ENCODE data around the gene KRTAP19-2. TPM values are rescaled to one million over a fixed set of nuclear protein-coding genes. Genes with fewer than 3 reads are reported as not detected.

The KRTAP19-2 gene
- total and polyA plus RNA-seq, 9 of the 15 experiments (the other 6 are each of a cell fraction or from before 2014, with no cell fraction given): not detected

DNA sequence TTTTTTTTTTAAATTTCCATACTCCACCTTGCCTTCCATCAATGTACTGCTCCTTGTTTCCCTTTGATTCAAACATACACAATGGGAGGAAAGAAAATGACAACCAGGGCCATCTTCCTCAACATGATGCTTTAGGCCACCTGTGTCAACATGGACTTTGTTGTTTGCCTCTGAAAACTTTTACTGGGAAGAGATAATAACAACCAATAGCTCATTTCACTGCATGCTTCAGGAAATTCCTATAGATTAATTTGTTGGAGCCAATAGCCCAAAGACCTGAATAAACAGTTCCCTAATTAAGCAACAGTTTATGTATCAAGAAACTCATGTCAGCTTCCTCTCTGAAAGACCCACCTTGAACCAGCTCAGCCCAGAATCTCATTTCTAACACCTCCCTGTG lies 44.0 kb downstream of the KRTAP19-2 start (continued):
- TF ChIP-seq ASH1L (IDR thresholded peaks at IDR 0.05; ENCODE audit: borderline replicate concordance, low read depth, partially characterized antibody) (no peak), WHSC1 (IDR thresholded peaks at IDR 0.05; ENCODE audit: low read length) (no peak)

DNA sequence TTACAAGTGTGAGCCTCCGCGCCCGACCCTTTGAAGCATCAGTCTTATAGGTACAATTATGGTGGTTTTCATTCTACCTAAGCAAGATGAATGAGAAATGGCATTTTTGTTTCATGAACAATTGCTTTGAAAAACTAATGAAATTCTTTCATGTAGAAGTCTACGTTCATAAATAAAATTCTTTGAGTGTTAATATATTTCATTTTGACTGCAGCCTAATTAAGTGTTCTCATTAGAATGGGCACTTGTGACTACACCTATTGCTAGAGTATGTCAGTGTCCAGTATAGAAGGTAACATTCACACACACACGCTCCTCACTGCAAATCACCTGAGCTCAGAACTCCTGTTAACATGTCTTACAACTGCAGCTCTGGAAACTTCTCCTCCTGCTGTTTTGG lies 47.3 kb downstream of the KRTAP19-2 start, which contains the start of gene KRTAP15-1:
TSS of gene KRTAP15-1 (plus strand) at position 301 of the 400 bp plus-strand sequence. CDS start at position 354, 53 bp downstream.
- Histone ChIP-seq H3K36me3 (ENCODE audit: control insufficient read depth, insufficient read depth, low read length) (no peaks in the 10 kb centered on the region), H3K79me2 (ENCODE audit: control insufficient read depth, insufficient read depth, low read length) (no peaks in the 10 kb centered on the region), H3K27ac (ENCODE audit: extremely low read depth, low read depth, low read length) (no peak within 1 kb of the TSS), H4K20me1 (replicated peaks; ENCODE audit: control insufficient read depth, insufficient read depth, low read length) (no peaks in the 10 kb centered on the region), H2AFZ (ENCODE audit: low read depth, low read length) (no peak within 1 kb of the TSS), H3K4me3 (no peak within 1 kb of the TSS), H3K4me1 (replicated peaks in 1 of 2; ENCODE audit: control insufficient read depth in 2 of 2, insufficient read depth in 2 of 2, low read length in 2 of 2) (no peaks in the 10 kb centered on the region), H3K4me2 (ENCODE audit: insufficient read depth, low read length) (no peak within 1 kb of the TSS), H3K27me3 (ENCODE audit: control insufficient read depth in 2 of 2, insufficient read depth in 2 of 2, low read length in 2 of 2) (no peaks in the 10 kb centered on the region), H3K9me3 (replicated peaks; ENCODE audit: control insufficient read depth, insufficient read depth, low read depth, low read length) (no peaks in the 10 kb centered on the region; the same call in 1 of the 2 replicates), H3K9ac (ENCODE audit: insufficient read depth in 1 of 2, low read depth in 2 of 2, low read length in 2 of 2) (no peak within 1 kb of the TSS), H3K9me1 (ENCODE audit: control insufficient read depth, insufficient read depth, low read length) (no peaks in the 10 kb centered on the region)
- in situ Hi-C loops (cut with MboI) (no loop called here), intact Hi-C loops (cut with micrococcal nuclease) (no loop called here)
- WGBS (ENCODE audit: insufficient coverage, low coverage, missing lambda C conversion rate): 2% methylated on average over 5 of the region's 5 CpGs
- ChIA-PET CTCF (ENCODE audit: low intra/inter-chr PET ratio) (no interaction called here), POLR2A (no interaction called here)
- TF ChIP-seq ZNF695 (CRISPR knock-in tag; IDR thresholded peaks at IDR 0.05) (no peak), L3MBTL2 (IDR thresholded peaks at IDR 0.05) (no peak)
- no TSS peak for BruUV-seq (replicated peaks)
- no peak for DNase-seq (ENCODE audit: extremely low read depth in 1 of 4, low spot score in 3 of 4)
- ATAC-seq: no peak
- FAIRE-seq: no peak

Small RNAs within 50 kb of the gene (small RNA-seq; reads per million reads assigned to genes)
- gene AP000567.1 (not detected), gene KRTAP19-10P (not detected), gene KRTAP19-11P (not detected), gene KRTAP19-9P (not detected)

Other genes starting within 250 kb of the KRTAP19-2 start
Only the 7 nearest of the 26 such genes appear.
- not detected in 2 replicates for gene KRTAP13-4, start 57.2 kb downstream of the KRTAP19-2 start, total RNA-seq (2014; rRNA removed)
- not detected in 2 replicates for gene KRTAP13-4, start 57.2 kb downstream of the KRTAP19-2 start, total RNA-seq (2014; rRNA removed; fragmentation: Illumina TruSeq; extraction: Trizol)
- not detected in 2 replicates for gene KRTAP13-4, start 57.2 kb downstream of the KRTAP19-2 start, total RNA-seq (2015; rRNA removed; fragmentation: Illumina TruSeq; extraction: Trizol)
- not detected in 2 replicates for gene KRTAP13-4, start 57.2 kb downstream of the KRTAP19-2 start, total RNA-seq (2021)
- gene KRTAP13-4, start 57.2 kb downstream of the KRTAP19-2 start, polyA plus RNA-seq (2011; rRNA removed): not detected in 2 replicates
- not detected in 2 replicates for gene KRTAP13-4, start 57.2 kb downstream of the KRTAP19-2 start, polyA plus RNA-seq (2014; fragmentation: Illumina TruSeq; extraction: Trizol)
- gene KRTAP13-4, start 57.2 kb downstream of the KRTAP19-2 start, polyA plus RNA-seq (2014; fragmentation: Nextera tagmentation; extraction: Ambion mirVana): not detected
- gene KRTAP13-4, start 57.2 kb downstream of the KRTAP19-2 start, polyA plus RNA-seq (2014; rRNA removed): not detected in 2 replicates
- gene KRTAP15-1, start 47.2 kb downstream of the KRTAP19-2 start, total RNA-seq (2014; rRNA removed): not detected in 2 replicates
- not detected in 2 replicates for gene KRTAP15-1, start 47.2 kb downstream of the KRTAP19-2 start, total RNA-seq (2014; rRNA removed; fragmentation: Illumina TruSeq; extraction: Trizol)
- gene KRTAP15-1, start 47.2 kb downstream of the KRTAP19-2 start, total RNA-seq (2015; rRNA removed; fragmentation: Illumina TruSeq; extraction: Trizol): not detected in 2 replicates
- gene KRTAP15-1, start 47.2 kb downstream of the KRTAP19-2 start, total RNA-seq (2021): not detected in 2 replicates
- not detected in 2 replicates for gene KRTAP15-1, start 47.2 kb downstream of the KRTAP19-2 start, polyA plus RNA-seq (2011; rRNA removed)
- not detected in 2 replicates for gene KRTAP15-1, start 47.2 kb downstream of the KRTAP19-2 start, polyA plus RNA-seq (2014; fragmentation: Illumina TruSeq; extraction: Trizol)
- gene KRTAP15-1, start 47.2 kb downstream of the KRTAP19-2 start, polyA plus RNA-seq (2014; fragmentation: Nextera tagmentation; extraction: Ambion mirVana): not detected
- not detected in 2 replicates for gene KRTAP15-1, start 47.2 kb downstream of the KRTAP19-2 start, polyA plus RNA-seq (2014; rRNA removed)
- not detected in 2 replicates for gene KRTAP19-1, start 7.1 kb downstream of the KRTAP19-2 start, total RNA-seq (2014; rRNA removed)
- gene KRTAP19-1, start 7.1 kb downstream of the KRTAP19-2 start, total RNA-seq (2014; rRNA removed; fragmentation: Illumina TruSeq; extraction: Trizol): not detected in 2 replicates
- not detected in 2 replicates for gene KRTAP19-1, start 7.1 kb downstream of the KRTAP19-2 start, total RNA-seq (2015; rRNA removed; fragmentation: Illumina TruSeq; extraction: Trizol)
- not detected in 2 replicates for gene KRTAP19-1, start 7.1 kb downstream of the KRTAP19-2 start, total RNA-seq (2021)
- not detected in 2 replicates for gene KRTAP19-1, start 7.1 kb downstream of the KRTAP19-2 start, polyA plus RNA-seq (2011; rRNA removed)
- not detected in 2 replicates for gene KRTAP19-1, start 7.1 kb downstream of the KRTAP19-2 start, polyA plus RNA-seq (2014; fragmentation: Illumina TruSeq; extraction: Trizol)
- gene KRTAP19-1, start 7.1 kb downstream of the KRTAP19-2 start, polyA plus RNA-seq (2014; fragmentation: Nextera tagmentation; extraction: Ambion mirVana): not detected
- gene KRTAP19-1, start 7.1 kb downstream of the KRTAP19-2 start, polyA plus RNA-seq (2014; rRNA removed): not detected in 2 replicates
- gene KRTAP19-3, start 4.6 kb upstream of the KRTAP19-2 start, total RNA-seq (2014; rRNA removed): not detected in 2 replicates
- gene KRTAP19-3, start 4.6 kb upstream of the KRTAP19-2 start, total RNA-seq (2014; rRNA removed; fragmentation: Illumina TruSeq; extraction: Trizol): not detected in 2 replicates
- gene KRTAP19-3, start 4.6 kb upstream of the KRTAP19-2 start, total RNA-seq (2015; rRNA removed; fragmentation: Illumina TruSeq; extraction: Trizol): not detected in 2 replicates
- not detected in 2 replicates for gene KRTAP19-3, start 4.6 kb upstream of the KRTAP19-2 start, total RNA-seq (2021)
- not detected in 2 replicates for gene KRTAP19-3, start 4.6 kb upstream of the KRTAP19-2 start, polyA plus RNA-seq (2011; rRNA removed)
- gene KRTAP19-3, start 4.6 kb upstream of the KRTAP19-2 start, polyA plus RNA-seq (2014; fragmentation: Illumina TruSeq; extraction: Trizol): not detected in 2 replicates
- not detected for gene KRTAP19-3, start 4.6 kb upstream of the KRTAP19-2 start, polyA plus RNA-seq (2014; fragmentation: Nextera tagmentation; extraction: Ambion mirVana)
- not detected in 2 replicates for gene KRTAP19-3, start 4.6 kb upstream of the KRTAP19-2 start, polyA plus RNA-seq (2014; rRNA removed)
- not detected in 2 replicates for gene KRTAP19-4, start 9.7 kb upstream of the KRTAP19-2 start, total RNA-seq (2014; rRNA removed)
- gene KRTAP19-4, start 9.7 kb upstream of the KRTAP19-2 start, total RNA-seq (2014; rRNA removed; fragmentation: Illumina TruSeq; extraction: Trizol): not detected in 2 replicates
- gene KRTAP19-4, start 9.7 kb upstream of the KRTAP19-2 start, total RNA-seq (2015; rRNA removed; fragmentation: Illumina TruSeq; extraction: Trizol): not detected in 2 replicates
- not detected in 2 replicates for gene KRTAP19-4, start 9.7 kb upstream of the KRTAP19-2 start, total RNA-seq (2021)
- not detected in 2 replicates for gene KRTAP19-4, start 9.7 kb upstream of the KRTAP19-2 start, polyA plus RNA-seq (2011; rRNA removed)
- not detected in 2 replicates for gene KRTAP19-4, start 9.7 kb upstream of the KRTAP19-2 start, polyA plus RNA-seq (2014; fragmentation: Illumina TruSeq; extraction: Trizol)
- gene KRTAP19-4, start 9.7 kb upstream of the KRTAP19-2 start, polyA plus RNA-seq (2014; fragmentation: Nextera tagmentation; extraction: Ambion mirVana): not detected
- not detected in 2 replicates for gene KRTAP19-4, start 9.7 kb upstream of the KRTAP19-2 start, polyA plus RNA-seq (2014; rRNA removed)
- gene KRTAP19-5, start 14.7 kb upstream of the KRTAP19-2 start, total RNA-seq (2014; rRNA removed): not detected in 2 replicates
- gene KRTAP19-5, start 14.7 kb upstream of the KRTAP19-2 start, total RNA-seq (2014; rRNA removed; fragmentation: Illumina TruSeq; extraction: Trizol): not detected in 2 replicates
- gene KRTAP19-5, start 14.7 kb upstream of the KRTAP19-2 start, total RNA-seq (2015; rRNA removed; fragmentation: Illumina TruSeq; extraction: Trizol): not detected in 2 replicates
- not detected in 2 replicates for gene KRTAP19-5, start 14.7 kb upstream of the KRTAP19-2 start, total RNA-seq (2021)
- not detected in 2 replicates for gene KRTAP19-5, start 14.7 kb upstream of the KRTAP19-2 start, polyA plus RNA-seq (2011; rRNA removed)
- gene KRTAP19-5, start 14.7 kb upstream of the KRTAP19-2 start, polyA plus RNA-seq (2014; fragmentation: Illumina TruSeq; extraction: Trizol): not detected in 2 replicates
- not detected for gene KRTAP19-5, start 14.7 kb upstream of the KRTAP19-2 start, polyA plus RNA-seq (2014; fragmentation: Nextera tagmentation; extraction: Ambion mirVana)
- gene KRTAP19-5, start 14.7 kb upstream of the KRTAP19-2 start, polyA plus RNA-seq (2014; rRNA removed): not detected in 2 replicates
- gene KRTAP19-6, start 54.4 kb upstream of the KRTAP19-2 start, total RNA-seq (2014; rRNA removed): not detected in 2 replicates
- gene KRTAP19-6, start 54.4 kb upstream of the KRTAP19-2 start, total RNA-seq (2014; rRNA removed; fragmentation: Illumina TruSeq; extraction: Trizol): not detected in 2 replicates
- not detected in 2 replicates for gene KRTAP19-6, start 54.4 kb upstream of the KRTAP19-2 start, total RNA-seq (2015; rRNA removed; fragmentation: Illumina TruSeq; extraction: Trizol)
- not detected in 2 replicates for gene KRTAP19-6, start 54.4 kb upstream of the KRTAP19-2 start, total RNA-seq (2021)
- not detected in 2 replicates for gene KRTAP19-6, start 54.4 kb upstream of the KRTAP19-2 start, polyA plus RNA-seq (2011; rRNA removed)
- not detected in 2 replicates for gene KRTAP19-6, start 54.4 kb upstream of the KRTAP19-2 start, polyA plus RNA-seq (2014; fragmentation: Illumina TruSeq; extraction: Trizol)
- not detected for gene KRTAP19-6, start 54.4 kb upstream of the KRTAP19-2 start, polyA plus RNA-seq (2014; fragmentation: Nextera tagmentation; extraction: Ambion mirVana)
- gene KRTAP19-6, start 54.4 kb upstream of the KRTAP19-2 start, polyA plus RNA-seq (2014; rRNA removed): not detected in 2 replicates

Data from K562 (cell line).